CD4-positive, alpha-beta T cell treated with Interleukin-6 for 4 hours (primary cell): ENCODE results near the gene TMEM81.

ENCODE experiments used
- DNase-seq: peaks from one replicate; pipeline ENCODE4 v3.0.0-alpha.2; 2020; ENCODE audit warnings: mixed read lengths

The TMEM81 gene

GRCh38 chr1:205057808-205058575, 26.3 kb downstream of the TMEM81 start:
- DNase-seq, result no peak

DNA sequence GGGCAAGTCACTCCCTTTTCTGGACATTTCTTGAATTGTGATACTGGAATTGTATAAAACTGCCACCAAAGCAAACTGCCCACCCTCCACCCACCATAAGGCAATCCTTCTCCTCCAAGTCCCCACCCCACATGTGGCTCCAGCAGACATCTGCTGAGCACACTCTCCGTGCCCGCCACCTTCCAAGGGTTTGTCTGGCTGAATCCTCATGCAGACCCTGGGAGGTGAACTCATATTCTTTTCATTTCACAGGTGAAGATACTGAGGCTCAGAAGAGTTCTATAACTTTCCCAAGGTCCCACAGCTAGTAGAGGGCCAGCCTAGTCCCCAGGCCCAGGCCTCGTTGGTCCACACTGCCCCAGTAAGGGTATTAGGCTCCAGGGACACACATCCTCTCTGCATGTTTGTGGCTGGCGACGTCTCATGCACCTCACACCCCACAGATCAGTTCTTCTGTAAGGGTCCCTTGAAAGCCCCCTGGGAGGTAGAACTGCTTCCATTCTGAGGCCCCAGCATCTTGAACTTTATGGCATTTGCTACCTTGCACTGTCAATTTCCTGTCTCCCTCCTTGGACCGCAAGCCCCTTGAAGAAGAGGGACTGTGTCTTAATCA, 27.2 kb downstream of the TMEM81 start:
- DNase-seq, result no peak

GRCh38 chr1:205056188-205056611, 28.1 kb downstream of the TMEM81 start:
- DNase-seq, result no peak

DNA sequence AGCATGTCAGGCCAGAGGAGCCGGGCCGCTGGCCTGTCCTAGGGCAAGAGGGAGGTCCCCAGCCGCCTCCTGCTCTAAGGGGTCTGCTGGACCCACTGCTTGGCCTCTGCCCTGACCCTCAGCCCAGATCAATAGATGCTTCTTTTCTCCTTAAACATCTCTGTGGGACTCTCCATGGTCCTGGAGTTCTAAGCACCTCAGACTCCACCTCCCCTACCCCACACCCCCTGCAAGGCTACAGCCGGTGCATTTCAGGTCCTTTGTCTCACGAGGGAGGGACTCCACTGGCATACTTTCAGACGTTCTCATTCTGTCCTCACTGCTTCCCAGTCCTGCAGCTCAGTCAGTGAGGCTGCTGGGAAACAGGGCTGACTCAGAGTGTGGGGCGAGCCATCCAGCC, 30.2 kb downstream of the TMEM81 start:
- no peak for DNase-seq

- DNase-seq, result no peak
Observed at GRCh38 chr1:205053296-205053695, 31.0 kb downstream of the TMEM81 start.

GRCh38 chr1:205052690-205053089, 31.6 kb downstream of the TMEM81 start:
- no peak for DNase-seq

DNA sequence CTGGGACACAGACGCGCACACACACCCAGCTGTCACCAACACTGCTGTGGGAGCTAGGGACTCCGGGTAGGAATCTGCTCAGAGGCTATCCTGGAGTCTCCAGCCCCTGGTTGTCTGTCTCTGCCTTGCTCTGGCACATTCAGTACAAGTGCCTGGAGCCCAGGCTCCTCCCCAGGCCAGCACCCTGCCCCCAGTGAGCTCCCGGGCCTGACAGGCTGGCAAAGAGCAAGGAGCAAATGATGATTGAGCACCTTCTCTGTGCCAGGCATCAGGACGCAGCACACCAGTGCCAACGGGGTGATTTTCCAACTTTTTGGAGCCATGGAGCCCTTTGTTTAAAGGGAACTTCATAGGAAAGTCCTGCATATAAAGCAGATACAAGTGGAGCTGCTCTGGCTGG, 34.8 kb downstream of the TMEM81 start:
- DNase-seq, result no peak

DNA sequence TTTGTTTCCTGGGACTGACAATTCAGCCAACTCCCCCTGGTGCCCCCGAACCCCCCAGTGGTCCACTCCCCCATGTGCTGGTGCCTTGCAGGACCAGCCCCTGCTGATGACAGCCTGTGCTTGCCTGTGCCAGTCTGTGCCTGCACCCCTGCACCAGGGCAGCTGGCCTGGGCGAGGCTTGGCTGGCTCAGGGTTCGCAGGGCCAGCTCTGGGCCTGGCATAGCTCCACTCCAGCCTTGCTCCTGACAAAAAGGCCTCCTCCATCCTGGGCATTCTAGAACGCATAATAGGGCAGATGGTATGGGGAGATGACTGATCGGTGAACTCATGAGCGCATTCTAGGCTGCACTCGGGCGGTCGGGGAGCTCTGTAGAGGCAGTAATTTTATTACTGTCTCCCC, 35.9 kb downstream of the TMEM81 start:
- no peak for DNase-seq

DNA sequence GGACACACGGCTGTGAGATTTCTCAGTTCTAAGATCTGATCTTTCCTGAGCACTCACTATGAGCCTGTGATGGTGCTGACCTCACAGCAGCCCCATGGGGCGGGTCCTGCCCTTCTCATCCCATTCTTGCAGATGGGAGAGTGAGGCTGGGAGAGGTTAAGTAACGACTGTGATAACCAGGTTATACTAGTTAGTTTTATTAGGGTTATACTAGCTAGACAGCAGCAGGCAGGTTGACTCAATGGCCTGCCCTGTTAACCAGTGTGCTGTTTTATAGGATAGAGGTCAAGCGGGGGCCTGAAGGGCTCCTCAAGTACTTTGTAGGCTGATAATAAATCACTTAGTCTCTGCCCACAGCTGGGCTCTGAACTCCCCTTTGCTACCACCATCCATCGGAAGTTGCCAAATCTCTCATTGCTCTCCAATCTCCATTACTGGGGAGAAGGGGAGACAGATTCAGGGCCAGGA, 36.5 kb downstream of the TMEM81 start:
- no peak for DNase-seq

DNA sequence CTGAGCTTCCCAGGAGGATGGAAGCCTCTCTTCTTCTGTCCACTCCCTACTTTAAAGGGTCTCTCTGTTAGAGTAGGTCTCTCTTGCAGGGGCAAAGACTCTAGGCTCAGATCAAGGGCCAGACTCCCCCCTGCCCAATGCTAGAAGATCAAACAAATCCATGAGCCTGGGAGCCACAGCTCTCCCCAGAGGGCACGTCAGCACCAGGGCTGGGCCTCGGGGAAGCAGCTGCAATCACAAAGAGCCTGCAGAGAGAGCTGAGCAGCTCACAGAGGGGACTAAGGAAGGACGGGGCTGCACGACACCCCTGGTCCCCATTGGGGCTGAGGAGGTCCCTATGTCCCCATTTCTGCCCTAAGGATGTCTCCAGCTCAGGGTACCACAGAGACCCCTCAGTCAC, 37.4 kb downstream of the TMEM81 start:
- no peak for DNase-seq

DNA sequence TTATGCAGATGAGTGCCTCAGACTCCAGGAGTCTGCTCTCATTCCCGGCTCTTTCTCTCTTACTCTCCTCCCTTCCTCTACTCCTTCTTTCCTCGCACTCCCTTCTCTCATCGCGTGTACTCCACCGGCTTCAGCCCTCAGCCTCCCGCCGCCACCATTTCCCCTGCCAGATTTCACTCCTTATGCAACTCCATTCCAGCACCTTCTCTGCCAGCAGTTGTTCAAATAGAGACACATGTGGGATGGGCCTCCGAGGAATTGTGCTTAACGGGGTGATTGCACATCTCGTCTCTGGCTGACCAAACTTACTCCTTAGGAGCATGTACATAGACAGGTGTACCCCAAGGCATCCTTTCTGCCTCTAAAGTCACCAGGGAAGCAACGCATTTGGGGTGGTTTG, 39.1 kb downstream of the TMEM81 start:
- DNase-seq, result no peak

- no peak for DNase-seq
Observed at GRCh38 chr1:205044741-205045140, 39.5 kb downstream of the TMEM81 start.

- DNase-seq, result no peak
Observed at GRCh38 chr1:205043866-205044265, 40.4 kb downstream of the TMEM81 start.

DNA sequence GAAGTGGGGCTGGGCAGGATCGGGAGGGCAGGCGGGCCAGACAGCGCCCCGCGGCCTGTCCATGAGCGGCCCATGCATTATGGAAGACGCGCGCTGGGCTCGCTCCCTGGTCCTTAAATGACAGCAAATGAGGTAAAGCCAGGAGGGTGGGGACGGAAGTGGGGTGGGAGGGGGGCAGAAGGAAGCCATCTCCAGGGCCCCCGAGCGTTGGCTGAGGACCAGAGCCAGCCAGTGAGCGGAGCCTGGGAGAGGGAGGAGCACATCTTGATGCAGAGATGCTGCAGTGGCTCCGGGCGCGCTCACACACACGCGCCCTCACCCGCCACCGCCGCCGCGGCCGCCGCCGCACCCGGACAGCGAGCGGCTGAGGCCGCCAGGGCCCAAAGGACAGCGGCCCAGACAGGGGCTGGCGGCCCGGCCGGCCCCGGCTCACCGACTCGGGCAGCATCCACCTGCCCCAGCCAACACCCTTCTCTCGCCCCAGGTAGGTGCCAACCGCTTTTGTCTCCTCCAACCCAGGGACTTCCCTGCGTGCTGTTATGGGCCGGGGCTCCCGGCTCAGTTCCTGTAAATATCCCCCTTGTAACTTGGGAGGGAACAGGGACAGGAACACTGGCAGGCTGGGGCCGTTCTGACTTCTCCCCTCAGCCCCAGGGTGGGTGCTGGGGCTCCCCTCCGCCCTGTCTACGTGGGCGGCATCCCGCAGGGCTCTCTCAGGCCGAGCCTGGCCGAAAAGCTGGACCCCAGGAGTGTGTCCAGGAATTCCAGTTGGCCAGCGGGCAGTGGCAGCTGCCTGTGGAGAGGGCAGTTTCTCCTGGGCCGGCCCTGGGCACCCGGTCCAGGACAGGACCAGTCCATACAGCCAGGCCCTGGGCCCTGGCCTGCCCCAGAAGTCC, 41.1 kb downstream of the TMEM81 start, which contains the start of gene CNTN2:
TSS of gene CNTN2 (plus strand) at position 302 of the 896 bp plus-strand sequence. CDS start 9,974 bp downstream, outside the sequence.
- DNase-seq, result no peak

GRCh38 chr1:205041998-205042910, 42.0 kb downstream of the TMEM81 start:
- no peak for DNase-seq

DNA sequence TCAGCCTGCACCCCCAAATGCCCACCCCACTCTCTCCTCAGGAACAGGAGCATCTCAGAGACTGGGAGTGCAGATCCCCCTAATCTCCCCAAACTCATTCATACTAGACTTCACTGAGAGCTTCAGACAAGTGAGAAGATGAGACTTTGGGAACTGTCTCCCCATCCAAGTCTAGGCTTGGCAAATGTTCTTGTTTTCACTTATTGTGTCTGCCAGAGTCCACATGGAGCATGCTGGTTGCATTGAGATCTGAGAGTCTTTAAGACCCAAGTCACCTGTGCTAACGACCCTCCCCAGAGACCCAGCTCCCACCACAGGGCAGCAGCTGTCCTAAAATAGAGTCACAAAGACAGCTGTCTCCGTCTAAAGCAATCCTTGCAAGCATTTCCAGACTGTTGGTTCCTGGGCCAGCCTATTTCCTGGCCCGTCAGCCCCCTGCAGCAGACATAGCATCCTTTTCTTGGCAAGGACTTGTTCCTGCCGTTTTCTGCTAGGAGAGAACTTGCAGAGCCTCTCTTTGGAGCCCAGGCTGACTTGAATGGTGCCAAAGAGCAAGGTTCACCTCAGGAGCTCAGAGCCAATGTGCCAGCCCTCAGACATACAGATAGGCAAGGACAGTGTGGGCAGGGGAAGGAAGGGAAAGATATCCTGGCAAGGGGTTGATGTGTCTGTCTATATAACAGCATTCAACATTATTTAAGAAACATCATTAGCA, 43.1 kb downstream of the TMEM81 start:
- no peak for DNase-seq

DNA sequence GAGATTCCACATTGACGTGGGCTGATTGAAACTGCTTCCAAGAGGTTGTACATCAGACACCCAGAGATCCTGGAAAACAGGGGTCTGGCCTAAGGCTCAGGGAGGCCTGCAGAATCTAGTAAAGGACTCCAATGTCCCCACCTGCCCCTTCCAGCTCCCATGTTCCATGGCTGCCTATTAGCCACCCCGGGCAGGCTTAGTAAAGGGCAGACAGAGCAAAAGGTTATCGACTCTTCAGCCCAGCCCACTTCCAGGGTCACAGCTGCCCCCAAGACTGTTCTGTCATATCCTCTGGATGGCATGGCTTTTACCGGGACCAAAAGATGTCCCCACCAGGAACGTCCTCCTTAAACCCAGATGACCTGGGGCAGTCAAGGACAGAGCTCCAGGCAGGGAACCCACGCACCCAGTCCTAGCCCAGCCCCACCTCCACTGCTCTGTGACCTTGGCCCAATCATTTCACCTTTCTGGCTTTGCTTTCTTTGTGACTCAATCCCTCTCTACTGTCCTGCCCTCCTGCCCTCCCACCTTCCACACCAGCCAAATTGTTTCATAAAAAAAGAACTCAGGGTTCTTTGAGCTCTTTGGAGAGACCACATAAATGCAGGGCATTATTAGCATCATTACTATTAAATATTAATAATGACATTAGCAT, 46.0 kb downstream of the TMEM81 start:
- DNase-seq, result no peak

GRCh38 chr1:205037539-205037938, 46.7 kb downstream of the TMEM81 start:
- no peak for DNase-seq
